HepG2 (cell line): Measurements from ENCODE around the gene SUN1. TPM values are rescaled to one million over a fixed set of nuclear protein-coding genes. Genes with fewer than 3 reads are reported as not detected.
A peak's percentile ranks its signal among the peaks of the same experiment; 100 is the strongest.

Experiments used
- ATAC-seq: fragments of 200-7000 bp; cut with Tn5 transposase; 3 replicates; pipeline ENCODE4 v1.9.1; 2020; ENCODE audit warnings: mild to moderate bottlenecking, moderate library complexity
- BruUV-seq: library from RNA; stranded (reverse); fragments of 400-500 nt; replicated peaks from 2 replicates; lab custom pipeline; 2021; lab: Mats Ljungman, UMichigan
- CTCF ChIA-PET: fragments of 300-600 bp; formaldehyde crosslinking; extraction: SDS; loops from one replicate; lab custom pipeline; 2021; ENCODE audit warnings: low total read pairs, inconsistent platforms, low intra/inter-chr PET ratio; lab: Yijun Ruan, JAX
- POLR2A ChIA-PET: fragments of 350-600 bp; sonication (Branson Sonifier 250); formaldehyde crosslinking; loops from one replicate; lab custom pipeline; 2020; ENCODE audit warnings: antibody characterized with exemption, inconsistent platforms; lab: Yijun Ruan, JAX
- DNase-seq: peaks from one replicate; pipeline ENCODE4 v3.0.0-alpha.2; 2015; ENCODE audit warnings: low spot score
- FAIRE-seq: peaks from 3 replicates; lab custom pipeline; 2011; peaks lifted over from hg19 to GRCh38; lab: Jason Lieb, UNC
- H2AFZ ChIP-seq: one replicate; pipeline ENCODE4 v1.6.1; 2011; ENCODE audit warnings: low read length, inconsistent platforms
- H3K27ac ChIP-seq: fragments of 300-600 bp; 3 replicates; pipeline ENCODE4 v1.8.0; 2011; ENCODE audit warnings: mixed run types, mild to moderate bottlenecking, mixed read lengths, low read length, inconsistent platforms; ENCODE audit not compliant: insufficient read depth; ENCODE audit errors: extremely low read length
- H3K27me3 ChIP-seq, 2 experiments: fragments of 200-600 bp in 1 of 2; 2 replicates in 1 of 2; 3 replicates in 1 of 2; pipeline versions ENCODE4 v1.6.0 to v1.8.0; 2011; ENCODE audit warnings: low read length in 2 of 2, mild to moderate bottlenecking in 2 of 2, moderate library complexity in 2 of 2, inconsistent platforms in 1 of 2; ENCODE audit not compliant: insufficient read depth in 2 of 2, control insufficient read depth in 1 of 2
- H3K36me3 ChIP-seq, 2 experiments: fragments of 200-600 bp in 1 of 2; replicated peaks in 1 of 2; 2 replicates in 1 of 2; 3 replicates in 1 of 2; pipeline versions ENCODE4 v1.5.1 to v1.8.0; 2011; ENCODE audit warnings: low read length in 2 of 2, inconsistent platforms in 1 of 2; ENCODE audit not compliant: insufficient read depth in 2 of 2, control insufficient read depth in 1 of 2
- H3K4me1 ChIP-seq: 2 replicates; pipeline ENCODE4 v1.5.1; 2012; ENCODE audit warnings: low read length, inconsistent platforms; ENCODE audit not compliant: insufficient read depth
- H3K4me2 ChIP-seq: 2 replicates; pipeline ENCODE4 v1.6.0; 2011; ENCODE audit warnings: low read depth, low read length, inconsistent platforms
- H3K4me3 ChIP-seq, 3 experiments: fragments of 200-600 bp in 1 of 3; sonication (generic), shearing (Covaris generic) in 1 of 3; replicated peaks in 1 of 3; 2 replicates each; pipeline ENCODE4 v1.5.1; 2011 to 2016; ENCODE audit warnings: low read length in 3 of 3, inconsistent platforms in 2 of 3, low read depth in 2 of 3, mild to moderate bottlenecking in 2 of 3, control low read depth in 1 of 3, mixed read lengths in 1 of 3; ENCODE audit not compliant: insufficient read depth in 1 of 3
- H3K79me2 ChIP-seq: one replicate; pipeline ENCODE4 v1.6.1; 2011; ENCODE audit warnings: low read length, inconsistent platforms; ENCODE audit not compliant: insufficient read depth
- H3K9ac ChIP-seq: 2 replicates; pipeline ENCODE4 v1.6.0; 2011; ENCODE audit warnings: mild to moderate bottlenecking, low read depth, low read length, inconsistent platforms; ENCODE audit not compliant: insufficient read depth
- H3K9me3 ChIP-seq: 2 replicates; pipeline ENCODE4 v1.5.1; 2012; ENCODE audit warnings: mild to moderate bottlenecking, low read length
- H4K20me1 ChIP-seq: 2 replicates; pipeline ENCODE4 v1.6.0; 2011; ENCODE audit warnings: inconsistent platforms, mild to moderate bottlenecking, low read length, moderate library complexity; ENCODE audit not compliant: insufficient read depth
- AGO2 ChIP-seq: fragments of 200-400 bp; formaldehyde crosslinking; optimal IDR thresholded peaks from 2 replicates; pipeline ENCODE3; 2017; ENCODE audit warnings: mild to moderate bottlenecking, low read depth, low read length, moderate library complexity
- ETV6 ChIP-seq: sonication (generic); formaldehyde crosslinking; conservative IDR thresholded peaks from 2 replicates; pipeline ENCODE4 v1.4.0; 2020; ENCODE audit warnings: missing genetic modification reagents
- HNRNPL ChIP-seq: fragments of 200-400 bp; formaldehyde crosslinking; IDR thresholded peaks from 2 replicates; pipeline ENCODE4 v1.6.1; 2017; ENCODE audit warnings: mild to moderate bottlenecking, low read depth, low read length
- MAF1 ChIP-seq: sonication (generic); formaldehyde crosslinking; IDR thresholded peaks from 2 replicates; pipeline ENCODE4 v1.5.0; 2020; ENCODE audit warnings: missing genetic modification reagents, borderline replicate concordance
- PCBP1 ChIP-seq: fragments of 200-400 bp; formaldehyde crosslinking; IDR thresholded peaks from 2 replicates; pipeline ENCODE4 v1.6.1; 2017; ENCODE audit warnings: mild to moderate bottlenecking, low read depth, low read length, borderline replicate concordance
- ZFX ChIP-seq: sonication (generic); formaldehyde crosslinking; IDR thresholded peaks from 2 replicates; pipeline ENCODE4 v1.4.0; 2020; ENCODE audit warnings: mild to moderate bottlenecking, low read depth, missing genetic modification reagents, moderate library complexity
- ZNF768 ChIP-seq: sonication (generic); formaldehyde crosslinking; IDR thresholded peaks from 2 replicates; pipeline ENCODE4 v1.4.0; 2020; ENCODE audit warnings: missing genetic modification reagents
- WGBS: methylation state at CpG from one replicate; pipeline ENCODE4 v1.1.6; 2017; ENCODE audit warnings: low lambda C conversion rate; 5-methylcytosine and 5-hydroxymethylcytosine counted together
- in situ Hi-C: cut with HindIII; loops from 2 replicates; pipeline ENCODE4 v1.10.0; 2017; ENCODE audit warnings: low pct_unique_long_range_greater_than_20kb; ENCODE audit not compliant: extremely low pct_ligation_motif_present
- intact Hi-C: fragments of 100-400 bp; cut with micrococcal nuclease; formaldehyde crosslinking; loops from one replicate; pipeline ENCODE4 v1.10.0; 2022; ENCODE audit not compliant: unreplicated experiment
- polyA plus RNA-seq, 8 experiments: library from polyadenylated mRNA; depleted of rRNA in 3 of 8; stranded (reverse) in 7 of 8; unstranded in 1 of 8; fragments of >200 nt; fragmentation: Illumina TruSeq in 4 of 8; extraction: Trizol in 4 of 8; gene quantifications; 2 replicates each; pipeline versions ENCODE4 v1.2.1 to v1.2.3, GENCODE V29; 2011 to 2016; ENCODE audit warnings: low read depth in 4 of 8, missing spikeins in 1 of 8, mixed read lengths in 1 of 8; ENCODE audit not compliant: insufficient read depth in 1 of 8
- total RNA-seq, 5 experiments: library from RNA; depleted of rRNA; stranded (reverse); fragments of >200 nt; fragmentation: Illumina TruSeq; extraction: Trizol; gene quantifications; 2 replicates each; pipeline ENCODE4 v1.2.3, GENCODE V29; 2016; ENCODE audit warnings: low read depth in 1 of 5

SUN1 gene
- total and polyA plus RNA-seq, 2 of the 13 experiments (the other 11 are each of a cell fraction or from before 2014, with no cell fraction given) = 47.0 to 126 TPM

DNA sequence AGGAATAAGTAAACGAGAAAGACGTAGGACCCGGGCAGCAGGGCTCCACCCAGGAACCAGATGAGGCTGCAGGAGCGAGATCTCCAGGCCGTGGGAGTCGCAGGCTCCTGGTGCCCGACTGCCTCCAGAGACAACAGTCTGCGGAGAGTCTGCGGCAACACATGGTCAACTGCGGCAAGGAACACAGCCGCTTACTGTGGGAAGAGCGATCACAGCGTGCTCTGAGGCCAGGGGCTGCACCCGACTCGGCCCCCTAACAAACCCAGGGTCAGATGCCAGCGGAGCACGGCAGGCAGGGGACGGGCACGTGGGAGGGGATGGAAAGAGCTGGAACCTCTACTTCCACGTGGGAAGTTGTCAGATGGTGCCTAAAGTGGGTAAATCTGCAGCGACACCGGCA is 70.7 kb downstream of the SUN1 start:
- Histone ChIP-seq H3K4me1 (peaks cover 16% of the 10 kb centered on the region), H3K9ac (no peak overlapping the region), H3K27me3 (no peaks in the 10 kb centered on the region; a peak in 1 of 5 replicates), H3K79me2 (no peaks in the 10 kb centered on the region), H2AFZ (no peak overlapping the region), H3K4me3 (no peak overlapping the region), H3K4me2 (no peak overlapping the region), H3K36me3 (peaks cover 0 to 2% of the 10 kb centered on the region in 2 experiments; a peak in 2 of 5 replicates), H3K27ac (no peak overlapping the region), H4K20me1 (no peaks in the 10 kb centered on the region), H3K9me3 (no peaks in the 10 kb centered on the region)
- CTCF ChIA-PET = no interaction called here
- TF ChIP-seq ZFX (CRISPR knock-in tag) = no peak
- in situ Hi-C loops = no loop called here
- no TSS peak for BruUV-seq
- POLR2A ChIA-PET = no interaction called here
- intact Hi-C loops = loop anchor here (10.0 kb wide), 1 partner anchor 52 kb away; the partner anchor contains the start of gene ADAP1
- WGBS = 91% methylated on average over 18 of the region's 22 CpGs
- FAIRE-seq = no peak
- no peak for ATAC-seq
- no peak for DNase-seq

DNA sequence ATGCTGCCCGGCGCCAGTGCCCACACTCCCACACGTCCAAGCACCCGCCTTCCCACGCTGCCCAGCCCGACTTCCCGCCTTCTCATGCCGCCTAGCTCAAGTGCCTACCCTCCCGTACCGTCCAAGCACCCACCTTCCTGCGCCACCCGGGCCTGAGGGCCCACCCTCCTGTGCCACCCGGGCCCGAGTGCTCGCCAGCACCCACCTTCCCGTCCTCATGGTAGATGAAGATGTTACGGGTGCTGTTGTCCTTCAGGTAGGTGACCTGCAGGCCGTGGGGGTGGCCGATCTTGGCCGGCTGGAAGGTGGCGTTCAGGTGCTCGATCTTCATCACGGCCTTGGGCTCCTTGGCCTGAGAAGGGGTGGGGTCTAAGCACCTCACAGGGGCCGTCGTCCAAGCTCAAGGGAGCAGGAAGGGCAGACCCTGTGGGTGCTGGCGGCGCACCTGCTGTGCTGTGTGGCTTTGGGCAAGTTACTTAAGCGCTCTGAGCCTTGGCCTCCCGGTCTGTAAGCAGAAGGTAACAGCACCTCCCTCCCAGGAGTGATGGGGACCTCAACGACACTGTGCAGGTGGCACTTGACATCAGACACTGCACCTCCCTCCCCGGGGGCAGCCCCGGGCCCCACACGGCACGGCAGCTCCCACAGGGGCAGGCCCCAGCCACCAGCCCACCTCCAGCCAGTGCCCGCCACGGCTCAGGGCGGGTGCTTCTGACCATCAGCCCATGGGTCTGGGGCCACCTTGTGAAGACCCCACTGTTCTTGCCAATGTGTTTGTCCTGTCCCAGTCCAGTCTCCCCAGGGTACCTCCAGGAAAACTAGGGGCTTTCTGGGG is 71.9 kb downstream of the SUN1 start:
- WGBS = 96% methylated on average over 27 of the region's 37 CpGs
- Histone ChIP-seq H3K27me3 (no peaks in the 10 kb centered on the region; a peak in 1 of 5 replicates), H4K20me1 (no peaks in the 10 kb centered on the region), H3K4me2 (no peak overlapping the region), H2AFZ (no peak overlapping the region), H3K79me2 (no peaks in the 10 kb centered on the region), H3K9me3 (no peaks in the 10 kb centered on the region), H3K27ac (no peak overlapping the region), H3K4me1 (peaks cover 16% of the 10 kb centered on the region), H3K9ac (no peak overlapping the region), H3K4me3 (no peak overlapping the region), H3K36me3 (no peaks in the 10 kb centered on the region; a peak in 1 of 5 replicates)
- DNase-seq (no peak), ATAC-seq (no peak), FAIRE-seq (no peak)
- in situ Hi-C loops (no loop called here), intact Hi-C loops (loop anchor here (10.0 kb wide), 1 partner anchor 51 kb away; the partner anchor contains the start of gene ADAP1)
- ChIA-PET POLR2A (no interaction called here), CTCF (no interaction called here)
- TF ChIP-seq ZNF768 (peak; percentile 92), HNRNPL (peak; percentile 43; the same call in 1 of the 2 replicates), ETV6 (CRISPR knock-in tag) (no peak), AGO2 (peak; percentile 53), PCBP1 (0 out of 2 replicates have a peak, but pooled peaks have one; percentile 47), MAF1 (CRISPR knock-in tag) (no peak)
- no TSS peak for BruUV-seq
